ENCODE measurements around the gene DNER.

Gene DNER

GRCh38 chr2:229410946-229411345, 303.4 kb downstream of the DNER start:
- TF ChIP-seq, protein P1, sequence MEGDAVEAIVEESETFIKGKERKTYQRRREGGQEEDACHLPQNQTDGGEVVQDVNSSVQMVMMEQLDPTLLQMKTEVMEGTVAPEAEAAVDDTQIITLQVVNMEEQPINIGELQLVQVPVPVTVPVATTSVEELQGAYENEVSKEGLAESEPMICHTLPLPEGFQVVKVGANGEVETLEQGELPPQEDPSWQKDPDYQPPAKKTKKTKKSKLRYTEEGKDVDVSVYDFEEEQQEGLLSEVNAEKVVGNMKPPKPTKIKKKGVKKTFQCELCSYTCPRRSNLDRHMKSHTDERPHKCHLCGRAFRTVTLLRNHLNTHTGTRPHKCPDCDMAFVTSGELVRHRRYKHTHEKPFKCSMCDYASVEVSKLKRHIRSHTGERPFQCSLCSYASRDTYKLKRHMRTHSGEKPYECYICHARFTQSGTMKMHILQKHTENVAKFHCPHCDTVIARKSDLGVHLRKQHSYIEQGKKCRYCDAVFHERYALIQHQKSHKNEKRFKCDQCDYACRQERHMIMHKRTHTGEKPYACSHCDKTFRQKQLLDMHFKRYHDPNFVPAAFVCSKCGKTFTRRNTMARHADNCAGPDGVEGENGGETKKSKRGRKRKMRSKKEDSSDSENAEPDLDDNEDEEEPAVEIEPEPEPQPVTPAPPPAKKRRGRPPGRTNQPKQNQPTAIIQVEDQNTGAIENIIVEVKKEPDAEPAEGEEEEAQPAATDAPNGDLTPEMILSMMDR (conservative IDR thresholded peaks at IDR 0.05; ENCODE audit: low read depth, low read length): no peak
- H3K4me3 ChIP-seq (ENCODE audit: low read depth, low read length): no peak overlapping the region
- DNase-seq (ENCODE audit: low read depth): no peak

DNA sequence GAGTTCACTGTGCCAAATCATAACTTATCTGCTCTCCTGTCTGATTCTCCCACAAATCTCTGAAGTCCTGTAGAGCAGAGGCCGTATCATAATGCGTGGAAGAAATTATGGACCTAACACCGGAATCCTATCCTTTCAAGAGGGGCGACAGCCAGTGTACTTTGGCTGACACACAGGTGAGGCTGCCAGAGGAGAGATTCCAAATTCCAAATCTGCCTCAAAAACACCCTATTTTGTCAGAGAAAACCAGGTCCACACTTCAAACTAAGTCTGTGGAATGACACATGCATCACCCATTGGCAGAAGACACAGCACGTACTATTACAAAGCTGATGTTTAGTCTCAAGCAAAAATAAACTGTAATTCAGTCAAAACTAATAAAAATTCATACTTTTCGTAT, 304.1 kb downstream of the DNER start:
- no peak for DNase-seq (ENCODE audit: low read depth)
- H3K4me3 ChIP-seq (ENCODE audit: low read depth, low read length): no peak overlapping the region
- TF ChIP-seq, protein P1 (conservative IDR thresholded peaks at IDR 0.05; ENCODE audit: low read depth, low read length): no peak

- no peak overlapping the region for H3K4me3 ChIP-seq (ENCODE audit: low read depth, low read length)
- TF ChIP-seq, protein P1 (conservative IDR thresholded peaks at IDR 0.05; ENCODE audit: low read depth, low read length): no peak
- no peak for DNase-seq (ENCODE audit: low read depth)
Observed at GRCh38 chr2:229409751-229410181, 304.6 kb downstream of the DNER start.

GRCh38 chr2:229408962-229409361, 305.4 kb downstream of the DNER start:
- no peak for DNase-seq (ENCODE audit: low read depth)
- no peak overlapping the region for H3K4me3 ChIP-seq (ENCODE audit: low read depth, low read length)
- TF ChIP-seq, protein P1 (conservative IDR thresholded peaks at IDR 0.05; ENCODE audit: low read depth, low read length): no peak

GRCh38 chr2:229408356-229408755, 306.0 kb downstream of the DNER start:
- TF ChIP-seq, protein P1 (conservative IDR thresholded peaks at IDR 0.05; ENCODE audit: low read depth, low read length): no peak
- H3K4me3 ChIP-seq (ENCODE audit: low read depth, low read length): no peak overlapping the region
- DNase-seq (ENCODE audit: low read depth): peak; percentile 97

DNA sequence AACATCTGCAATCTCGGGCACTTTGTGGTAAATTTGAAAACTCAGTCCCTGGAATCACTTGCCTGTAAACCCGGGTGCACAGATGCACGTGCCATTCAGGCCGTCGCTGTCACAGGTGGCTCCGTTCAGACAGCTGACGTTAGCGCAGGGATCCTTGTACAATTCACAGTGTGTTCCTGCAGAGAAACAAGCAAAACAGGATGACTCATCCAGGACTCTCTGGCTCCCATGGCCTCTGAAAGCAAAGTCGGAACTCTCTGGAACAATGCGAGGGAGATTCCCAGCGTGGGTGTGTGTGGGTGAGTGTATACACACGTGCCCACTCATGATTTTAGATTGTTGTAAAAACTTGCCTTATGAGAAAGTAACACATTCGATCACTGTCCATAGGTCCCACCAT, 307.2 kb downstream of the DNER start:
- DNase-seq (ENCODE audit: low read depth): peak; percentile 99
- TF ChIP-seq, protein P1 (conservative IDR thresholded peaks at IDR 0.05; ENCODE audit: low read depth, low read length): no peak
- H3K4me3 ChIP-seq (ENCODE audit: low read depth, low read length): no peak overlapping the region

GRCh38 chr2:229405796-229406195, 308.6 kb downstream of the DNER start:
- no peak overlapping the region for H3K4me3 ChIP-seq (ENCODE audit: low read depth, low read length)
- DNase-seq (ENCODE audit: low read depth): no peak
- TF ChIP-seq, protein P1 (conservative IDR thresholded peaks at IDR 0.05; ENCODE audit: low read depth, low read length): no peak

All from choroid plexus epithelial cell (primary cell).